Epithelial cell of esophagus (primary cell): Measurements from ENCODE around the gene CUL7.

Experiments
- DNase-seq: peaks from one replicate; pipeline ENCODE4 v3.0.0; 2010; ENCODE audit warnings: low read depth
- H3K4me3 ChIP-seq: 2 replicates; pipeline ENCODE4 v1.5.1; 2011; ENCODE audit warnings: mild to moderate bottlenecking, low read length, control low read depth
- CTCF ChIP-seq: IDR thresholded peaks from 2 replicates; pipeline ENCODE4 v1.5.1; 2011; ENCODE audit warnings: low read depth, mild to moderate bottlenecking, low read length, control low read depth, inconsistent platforms; ENCODE audit not compliant: insufficient read depth; ENCODE audit errors: missing control alignments

The CUL7 gene

DNA sequence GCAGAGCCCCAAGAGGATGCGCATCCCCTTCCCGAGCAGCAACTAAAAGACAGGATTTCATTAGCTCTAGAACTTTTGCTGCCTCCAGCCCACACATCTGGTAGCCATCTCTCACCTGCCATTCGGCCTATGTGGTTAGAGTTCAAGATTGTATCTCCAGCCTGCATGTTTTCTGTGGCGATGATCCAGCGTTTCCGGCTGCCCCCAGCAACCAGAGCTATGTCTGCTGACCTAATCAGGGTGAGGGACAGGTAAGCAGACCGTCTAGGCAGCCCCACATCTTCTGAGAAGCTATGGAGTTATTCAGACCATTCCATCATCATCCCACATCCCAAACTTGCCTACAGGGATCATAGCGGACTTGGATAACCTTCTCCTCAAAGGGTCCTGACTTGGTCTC is 2.3 kb upstream of the CUL7 start:
- no peak for TF ChIP-seq CTCF
- no peak overlapping the region for H3K4me3 ChIP-seq

GRCh38 chr6:43054206-43054943 is 724 bp upstream of the CUL7 start:
- no peak for DNase-seq
- no peak for TF ChIP-seq CTCF
- peak overlapping the region; percentile 94 for H3K4me3 ChIP-seq

More for the DNA sequence above, 2.3 kb upstream of the CUL7 start:
- no peak for DNase-seq

DNA sequence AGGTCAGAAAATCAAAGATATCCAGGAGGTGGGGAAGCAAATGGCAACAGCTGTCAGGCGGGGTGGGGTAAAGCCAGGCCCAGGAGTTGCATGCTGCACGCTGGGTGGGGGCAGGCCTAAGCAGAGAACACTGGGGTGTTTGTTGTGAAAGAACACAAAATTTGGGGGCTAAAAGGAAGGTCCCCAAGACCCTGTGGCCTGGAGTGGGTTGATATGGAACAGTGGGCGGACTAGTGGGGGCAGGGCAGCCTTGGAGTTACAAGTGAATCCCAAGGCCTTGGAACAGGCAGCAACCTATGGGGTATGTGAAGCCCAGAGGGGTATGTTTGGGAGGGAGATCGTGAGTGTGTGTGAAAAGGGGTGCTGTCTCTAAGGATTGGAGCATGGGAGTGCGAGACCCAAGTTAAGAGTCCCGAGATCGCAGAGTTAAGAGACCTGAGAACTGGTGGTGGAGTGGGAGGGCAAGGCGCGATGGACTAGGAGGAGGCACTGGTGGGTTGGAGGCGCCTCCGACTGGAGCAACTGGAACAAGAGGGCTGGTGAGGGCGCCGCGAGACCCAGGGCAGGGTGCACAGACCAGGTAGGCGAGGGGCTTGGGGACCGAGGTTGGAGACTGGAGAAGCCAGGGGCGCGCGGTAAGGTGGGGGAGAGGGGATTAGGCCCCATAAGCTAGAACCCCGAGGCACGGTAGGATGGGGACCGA is 658 bp downstream of the CUL7 start:
- peak; percentile 21 for DNase-seq
- peak overlapping the region; percentile 94 for H3K4me3 ChIP-seq
- no peak for TF ChIP-seq CTCF

DNA sequence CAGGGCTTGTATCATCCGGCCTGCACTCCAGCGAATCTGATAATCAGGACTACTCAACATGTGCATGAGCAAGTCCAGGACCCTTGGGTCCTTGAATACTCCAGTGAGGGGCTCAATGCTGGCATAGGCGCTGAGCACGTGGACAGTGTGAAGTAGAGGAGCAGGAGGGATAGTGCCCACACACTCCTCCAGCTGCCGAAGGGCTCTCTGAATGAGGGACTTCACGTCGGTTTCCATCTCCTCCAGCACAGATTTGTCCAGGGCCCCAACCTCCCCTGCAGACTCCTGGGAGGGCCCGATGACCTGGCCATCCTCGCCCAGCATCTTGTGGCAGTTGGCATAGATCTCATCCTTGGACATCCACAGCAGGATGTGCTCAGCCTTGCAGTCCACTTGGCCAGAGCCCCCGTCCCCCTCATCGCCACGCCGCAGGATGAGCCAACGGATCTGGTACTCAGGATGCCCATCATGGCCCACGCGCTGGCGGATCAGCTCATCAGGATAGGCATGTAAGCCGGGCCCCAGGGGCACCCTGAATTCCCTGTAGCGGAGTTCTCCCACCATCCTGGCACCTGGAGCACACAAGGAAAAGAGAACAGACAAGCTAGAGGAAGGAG is 1.3 kb downstream of the CUL7 start:
- no peak for TF ChIP-seq CTCF
- peak overlapping the region; percentile 94 for H3K4me3 ChIP-seq
- no peak for DNase-seq

- no peak overlapping the region for H3K4me3 ChIP-seq
- TF ChIP-seq CTCF, result no peak
- DNase-seq, result no peak
These were observed 2.7 kb downstream of the CUL7 start for GRCh38 chr6:43050981-43051380.

GRCh38 chr6:43047998-43048397 is 5.7 kb downstream of the CUL7 start:
- no peak overlapping the region for H3K4me3 ChIP-seq
- TF ChIP-seq CTCF, result no peak
- no peak for DNase-seq
